GM19397 (cell line): ENCODE measurements around the gene CD58.
"Not testable (repeated sequence)": the region's sequence is repeated elsewhere in the genome, so short reads cannot be mapped to it uniquely, and the experiment has no call there.

ENCODE experiments used
- ATAC-seq: cut with Tn5 transposase; IDR thresholded peaks from one replicate; pipeline ENCODE4 v1.9.1; 2021; ENCODE audit warnings: mild to moderate bottlenecking, moderate library complexity; ENCODE audit not compliant: unreplicated experiment

The CD58 gene

GRCh38 chr1:116571215-116571919, 541 bp upstream of the CD58 start:
- no peak for ATAC-seq

- ATAC-seq, result no peak
Observed at GRCh38 chr1:116569776-116570357, 959 bp downstream of the CD58 start.

- no peak for ATAC-seq
Observed at GRCh38 chr1:116569381-116569670, 1.5 kb downstream of the CD58 start.

- no peak for ATAC-seq
Observed at GRCh38 chr1:116568662-116569380, 2.0 kb downstream of the CD58 start.

- ATAC-seq, result no peak
Observed at GRCh38 chr1:116567790-116568661, 2.8 kb downstream of the CD58 start.

GRCh38 chr1:116565222-116565621, 5.6 kb downstream of the CD58 start:
- no peak for ATAC-seq

GRCh38 chr1:116564426-116564825, 6.4 kb downstream of the CD58 start:
- no peak for ATAC-seq

GRCh38 chr1:116562465-116562864, 8.4 kb downstream of the CD58 start:
- ATAC-seq, result not testable (repeated sequence)

- ATAC-seq, result no peak
Observed at GRCh38 chr1:116561563-116561962, 9.3 kb downstream of the CD58 start.

- ATAC-seq, result no peak
Observed at GRCh38 chr1:116560704-116561490, 9.9 kb downstream of the CD58 start.

- ATAC-seq, result peak; percentile 42
Observed at GRCh38 chr1:116559304-116559761, 11.5 kb downstream of the CD58 start.

- no peak for ATAC-seq
Observed at GRCh38 chr1:116558571-116558970, 12.3 kb downstream of the CD58 start.

- ATAC-seq, result peak; percentile 20
Observed at GRCh38 chr1:116558140-116558549, 12.7 kb downstream of the CD58 start.

- no peak for ATAC-seq
Observed at GRCh38 chr1:116557323-116557878, 13.4 kb downstream of the CD58 start.

GRCh38 chr1:116556289-116557006, 14.4 kb downstream of the CD58 start:
- peak; percentile 56 for ATAC-seq

GRCh38 chr1:116554924-116555323, 15.9 kb downstream of the CD58 start:
- ATAC-seq, result no peak

- no peak for ATAC-seq
Observed at GRCh38 chr1:116553386-116554115, 17.3 kb downstream of the CD58 start.

- ATAC-seq, result no peak
Observed at GRCh38 chr1:116546354-116546977, 24.4 kb downstream of the CD58 start.
